HCT116 (cell line): Measurements from ENCODE around the gene CCNE1. TPM values are rescaled to one million over a fixed set of nuclear protein-coding genes. Genes with fewer than 3 reads are reported as not detected.

Experiments
- ATAC-seq: fragments of 200-7000 bp; cut with Tn5 transposase; 2 replicates; pipeline ENCODE4 v1.9.1; 2020; ENCODE audit warnings: mild to moderate bottlenecking, moderate library complexity
- BruUV-seq: library from RNA; stranded (reverse); fragments of 400-500 nt; replicated peaks from 2 replicates; lab custom pipeline; 2021; lab: Mats Ljungman, UMichigan
- CTCF ChIA-PET: fragments of 300-600 bp; sonication (Branson Sonifier 250); formaldehyde crosslinking; loops from one replicate; lab custom pipeline; 2021; ENCODE audit warnings: antibody characterized with exemption; lab: Charles Lee
- POLR2A ChIA-PET: fragments of 300-600, 350-600 bp; sonication (Branson Sonifier 250); formaldehyde crosslinking; loops from one replicate; lab custom pipeline; 2021; ENCODE audit warnings: antibody characterized with exemption; lab: Charles Lee
- RAD21 ChIA-PET, 2 experiments: fragments of 300-600 bp; sonication (Branson Sonifier 250); formaldehyde crosslinking; loops; one replicate each; lab custom pipeline; 2023; ENCODE audit warnings: low total read pairs in 2 of 2; ENCODE audit not compliant: uncharacterized antibody in 2 of 2, unreplicated experiment in 2 of 2, low non-redundant PET in 1 of 2; lab: Charles Lee
- DNase-seq: peaks from one replicate; pipeline ENCODE4 v3.0.0-alpha.2; 2010; ENCODE audit warnings: low read depth, low spot score
- H2AFZ ChIP-seq: fragments of 200-600 bp; shearing (Covaris generic), sonication (generic); 2 replicates; pipeline ENCODE4 v1.6.1; 2017; ENCODE audit warnings: low read depth, mixed run types, mixed read lengths, antibody characterized with exemption, low read length; ENCODE audit not compliant: poor library complexity, severe bottlenecking
- H3K27ac ChIP-seq: 2 replicates; pipeline ENCODE4 v1.5.1; 2012; ENCODE audit warnings: low read depth, low read length
- H3K27me3 ChIP-seq: fragments of 200-600 bp; sonication (generic); 2 replicates; pipeline ENCODE4 v1.6.1; 2016; ENCODE audit warnings: mixed run types, low read length, mixed read lengths; ENCODE audit not compliant: insufficient read depth
- H3K36me3 ChIP-seq, 2 experiments: fragments of 200-500 bp in 1 of 2; fragments of 200-600 bp in 1 of 2; sonication (Bioruptor generic) in 1 of 2; sonication (generic) in 1 of 2; 2 replicates each; pipeline versions ENCODE4 v1.5.1 to v1.6.1; 2014 to 2016; ENCODE audit warnings: low read length in 2 of 2, inconsistent platforms in 1 of 2, mixed read lengths in 1 of 2, mixed run types in 1 of 2; ENCODE audit not compliant: insufficient read depth in 2 of 2, control insufficient read depth in 1 of 2
- H3K4me1 ChIP-seq, 2 experiments: fragments of 200-600 bp in 1 of 2; sonication (generic) in 1 of 2; 2 replicates each; pipeline versions ENCODE4 v1.5.1 to v1.6.1; 2012 to 2017; ENCODE audit warnings: low read length in 2 of 2, inconsistent platforms in 1 of 2, mild to moderate bottlenecking in 1 of 2, mixed read lengths in 1 of 2, mixed run types in 1 of 2, moderate library complexity in 1 of 2; ENCODE audit not compliant: insufficient read depth in 2 of 2, control insufficient read depth in 1 of 2
- H3K4me2 ChIP-seq: fragments of 200-600 bp; sonication (generic); 2 replicates; pipeline ENCODE4 v1.6.1; 2017; ENCODE audit warnings: mixed run types, low read length, mixed read lengths
- H3K4me3 ChIP-seq, 2 experiments: fragments of 200-600 bp in 1 of 2; sonication (generic) in 1 of 2; replicated peaks in 1 of 2; 2 replicates each; pipeline ENCODE4 v1.5.1; 2011 to 2016; ENCODE audit warnings: low read length in 2 of 2, control low read depth in 1 of 2, low read depth in 1 of 2, mild to moderate bottlenecking in 1 of 2, mixed read lengths in 1 of 2, mixed run types in 1 of 2
- H3K79me2 ChIP-seq: fragments of 200-600 bp; sonication (generic); 2 replicates; pipeline ENCODE4 v1.6.1; 2017; ENCODE audit warnings: mild to moderate bottlenecking, mixed run types, low read length, moderate library complexity, mixed read lengths; ENCODE audit not compliant: insufficient read depth
- H3K9ac ChIP-seq: fragments of 200-600 bp; sonication (generic); 2 replicates; pipeline ENCODE4 v1.6.1; 2016; ENCODE audit warnings: low read length, mixed read lengths
- H3K9me2 ChIP-seq: fragments of 200-600 bp; sonication (generic), shearing (Covaris generic); 2 replicates; pipeline ENCODE4 v1.6.1; 2017; ENCODE audit warnings: mixed run types, mild to moderate bottlenecking, moderate library complexity; ENCODE audit not compliant: insufficient read depth
- H3K9me3 ChIP-seq, 2 experiments: fragments of 200-500 bp in 1 of 2; fragments of 200-600 bp in 1 of 2; sonication (Bioruptor generic) in 1 of 2; sonication (generic) in 1 of 2; 2 replicates each; pipeline ENCODE4 v1.6.1; 2014 to 2017; ENCODE audit warnings: low read length in 2 of 2, mixed read lengths in 2 of 2, inconsistent platforms in 1 of 2, low read depth in 1 of 2, mild to moderate bottlenecking in 1 of 2, mixed run types in 1 of 2, moderate library complexity in 1 of 2; ENCODE audit not compliant: control insufficient read depth in 1 of 2, insufficient read depth in 1 of 2
- H4K20me1 ChIP-seq: fragments of 200-600 bp; sonication (generic), shearing (Covaris generic); 2 replicates; pipeline ENCODE4 v1.6.1; 2017; ENCODE audit warnings: mixed run types, mild to moderate bottlenecking, moderate library complexity; ENCODE audit not compliant: insufficient read depth
- CBX3 ChIP-seq: IDR thresholded peaks from 2 replicates; pipeline ENCODE4 v1.6.1; 2012; ENCODE audit warnings: low read depth
- CEBPB ChIP-seq: IDR thresholded peaks from 2 replicates; pipeline ENCODE4 v1.6.1; 2012; ENCODE audit warnings: low read depth
- EGR1 ChIP-seq: IDR thresholded peaks from 2 replicates; pipeline ENCODE4 v1.6.1; 2012; ENCODE audit warnings: low read depth
- ELF1 ChIP-seq: IDR thresholded peaks from 2 replicates; pipeline ENCODE4 v1.6.1; 2012; ENCODE audit warnings: low read depth, borderline replicate concordance
- FOSL1 ChIP-seq: IDR thresholded peaks from 2 replicates; pipeline ENCODE4 v1.6.1; 2012; ENCODE audit warnings: low read depth
- POLR2A ChIP-seq: IDR thresholded peaks from 2 replicates; pipeline ENCODE4 v1.7.0; 2011; ENCODE audit warnings: borderline replicate concordance; ENCODE audit not compliant: insufficient read depth, insufficient read length; ENCODE audit errors: extremely low read depth
- POLR2AphosphoS5 ChIP-seq: IDR thresholded peaks from 2 replicates; pipeline ENCODE4 v1.6.1; 2011; ENCODE audit warnings: mild to moderate bottlenecking, low read depth, low read length, moderate library complexity
- RAD21 ChIP-seq: IDR thresholded peaks from 2 replicates; pipeline ENCODE4 v1.6.1; 2012; ENCODE audit warnings: low read depth, mild to moderate bottlenecking
- REST ChIP-seq: IDR thresholded peaks from 2 replicates; pipeline ENCODE4 v1.6.1; 2012; ENCODE audit warnings: low read depth
- SIN3A ChIP-seq: IDR thresholded peaks from 2 replicates; pipeline ENCODE4 v1.6.1; 2012; ENCODE audit warnings: low read depth
- SRF ChIP-seq: IDR thresholded peaks from 2 replicates; pipeline ENCODE4 v1.6.1; 2012; ENCODE audit warnings: low read depth
- TCF7L2 ChIP-seq: IDR thresholded peaks from 2 replicates; pipeline ENCODE4 v1.7.0; 2011; ENCODE audit warnings: borderline replicate concordance, inconsistent platforms; ENCODE audit not compliant: insufficient read depth, insufficient read length; ENCODE audit errors: extremely low read depth
- ZFX ChIP-seq: fragments of 450-650 bp; IDR thresholded peaks from 2 replicates; pipeline ENCODE4 v1.6.1; 2017
- intact Hi-C: fragments of 100-400 bp; cut with micrococcal nuclease; formaldehyde crosslinking; loops from 2 replicates; pipeline ENCODE4 v1.10.0; 2022
- total RNA-seq: library from RNA; stranded (reverse); gene quantifications from one replicate; pipeline ENCODE4 v1.2.1, GENCODE V29; 2021; ENCODE audit not compliant: unreplicated experiment

The CCNE1 gene
- total RNA-seq, 1 experiment from 2014 or later = 29.3 TPM

- H3K9me2 ChIP-seq = no peaks in the 10 kb centered on the region
- DNase-seq (no peak), ATAC-seq (no peak)
- no peak overlapping the region for H3K27ac ChIP-seq
- H3K9ac ChIP-seq = no peak overlapping the region
- ChIA-PET CTCF (no interaction called here), POLR2A (no interaction called here), RAD21 (no interaction called here)
- BruUV-seq = no TSS peak
- H4K20me1 ChIP-seq = no peaks in the 10 kb centered on the region
- no peak overlapping the region for H3K4me3 ChIP-seq
- TF ChIP-seq SRF (no peak), REST (no peak), TCF7L2 (no peak), ELF1 (no peak), CBX3 (no peak), EGR1 (no peak), FOSL1 (no peak), SIN3A (no peak), RAD21 (no peak), POLR2AphosphoS5 (no peak), POLR2A (no peak), ZFX (no peak), CEBPB (no peak)
- no peaks in the 10 kb centered on the region for H3K27me3 ChIP-seq
- H3K4me2 ChIP-seq = no peak overlapping the region
- intact Hi-C loops = no loop called here
- H2AFZ ChIP-seq = no peak overlapping the region
- H3K36me3 ChIP-seq = no peaks in the 10 kb centered on the region
- H3K9me3 ChIP-seq = no peaks in the 10 kb centered on the region
- H3K4me1 ChIP-seq = no peaks in the 10 kb centered on the region
- no peaks in the 10 kb centered on the region for H3K79me2 ChIP-seq
Observed at GRCh38 chr19:29789007-29789406, 22.8 kb upstream of the CCNE1 start.
